GM12878 (cell line): ENCODE measurements around the gene ITIH5.

Experiments used
- ASH2L ChIP-seq: fragments of 300-600, 200-600 bp; sonication (generic); IDR thresholded peaks from 2 replicates; pipeline ENCODE4 v1.6.1; 2017; ENCODE audit warnings: low read depth, mild to moderate bottlenecking, borderline replicate concordance
- BHLHE40 ChIP-seq, 2 experiments: fragments of 450-650 bp in 1 of 2; IDR thresholded peaks; 2 replicates each; pipeline ENCODE4 v1.6.1; 2011 to 2017; ENCODE audit warnings: low read depth in 2 of 2, borderline replicate concordance in 1 of 2, improper control_type of control experiment in 1 of 2, low read length in 1 of 2, mild to moderate bottlenecking in 1 of 2
- POLR2A ChIP-seq: IDR thresholded peaks from 2 replicates; pipeline ENCODE4 v1.6.1; 2011; ENCODE audit warnings: low read depth, mild to moderate bottlenecking, low read length
- POLR2AphosphoS5 ChIP-seq: IDR thresholded peaks from 2 replicates; pipeline ENCODE4 v1.6.1; 2011; ENCODE audit warnings: mild to moderate bottlenecking, low read length, inconsistent platforms
- RFX5 ChIP-seq: IDR thresholded peaks from 2 replicates; pipeline ENCODE4 v1.6.1; 2011; ENCODE audit warnings: low read depth, low read length, improper control_type of control experiment
- ZNF207 ChIP-seq: fragments of 450-650 bp; IDR thresholded peaks from 2 replicates; pipeline ENCODE4 v1.6.1; 2014; ENCODE audit warnings: antibody characterized with exemption, mild to moderate bottlenecking, borderline replicate concordance
- TF ChIP-seq, protein P1 (sequence below), 3 experiments: IDR thresholded peaks in 2 of 3; conservative IDR thresholded peaks in 1 of 3; 2 replicates each; pipeline ENCODE4 v1.5.1; 2011; ENCODE audit warnings: low read depth in 3 of 3, low read length in 3 of 3, mild to moderate bottlenecking in 3 of 3, control low read depth in 2 of 3, moderate library complexity in 2 of 3, inconsistent platforms in 1 of 3, mixed read lengths in 1 of 3; ENCODE audit not compliant: control insufficient read depth in 2 of 3, insufficient read depth in 1 of 3; ENCODE audit errors: extremely low read depth in 1 of 3

- TF ChIP-seq ASH2L, result no peak
- TF ChIP-seq BHLHE40 (IDR thresholded peaks at IDR 0.05; ENCODE audit: borderline replicate concordance in 1 of 2, low read depth in 2 of 2, low read length in 1 of 2), result no peak
- TF ChIP-seq, protein P1, sequence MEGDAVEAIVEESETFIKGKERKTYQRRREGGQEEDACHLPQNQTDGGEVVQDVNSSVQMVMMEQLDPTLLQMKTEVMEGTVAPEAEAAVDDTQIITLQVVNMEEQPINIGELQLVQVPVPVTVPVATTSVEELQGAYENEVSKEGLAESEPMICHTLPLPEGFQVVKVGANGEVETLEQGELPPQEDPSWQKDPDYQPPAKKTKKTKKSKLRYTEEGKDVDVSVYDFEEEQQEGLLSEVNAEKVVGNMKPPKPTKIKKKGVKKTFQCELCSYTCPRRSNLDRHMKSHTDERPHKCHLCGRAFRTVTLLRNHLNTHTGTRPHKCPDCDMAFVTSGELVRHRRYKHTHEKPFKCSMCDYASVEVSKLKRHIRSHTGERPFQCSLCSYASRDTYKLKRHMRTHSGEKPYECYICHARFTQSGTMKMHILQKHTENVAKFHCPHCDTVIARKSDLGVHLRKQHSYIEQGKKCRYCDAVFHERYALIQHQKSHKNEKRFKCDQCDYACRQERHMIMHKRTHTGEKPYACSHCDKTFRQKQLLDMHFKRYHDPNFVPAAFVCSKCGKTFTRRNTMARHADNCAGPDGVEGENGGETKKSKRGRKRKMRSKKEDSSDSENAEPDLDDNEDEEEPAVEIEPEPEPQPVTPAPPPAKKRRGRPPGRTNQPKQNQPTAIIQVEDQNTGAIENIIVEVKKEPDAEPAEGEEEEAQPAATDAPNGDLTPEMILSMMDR (IDR thresholded peaks at IDR 0.05 in 2 of 3, conservative IDR thresholded peaks at IDR 0.05 in 1 of 3; ENCODE audit: control insufficient read depth in 2 of 3, extremely low read depth in 1 of 3, insufficient read depth in 1 of 3, low read depth in 3 of 3, low read length in 3 of 3), result no peak
- no peak for TF ChIP-seq POLR2AphosphoS5
- TF ChIP-seq POLR2A, result no peak
- no peak for TF ChIP-seq RFX5
- no peak for TF ChIP-seq ZNF207
These were observed 73.7 kb downstream of the ITIH5 start for GRCh38 chr10:7593063-7593462.
